NCI-H774 (cell line): ENCODE data around the gene SPEF2.
"Not testable (repeated sequence)": the region's sequence is repeated elsewhere in the genome, so short reads cannot be mapped to it uniquely, and the experiment has no call there.

Source experiments
- DNase-seq: peaks from one replicate; lab custom pipeline; 2025; lab: John Stamatoyannopoulos, UW

The SPEF2 gene

DNA sequence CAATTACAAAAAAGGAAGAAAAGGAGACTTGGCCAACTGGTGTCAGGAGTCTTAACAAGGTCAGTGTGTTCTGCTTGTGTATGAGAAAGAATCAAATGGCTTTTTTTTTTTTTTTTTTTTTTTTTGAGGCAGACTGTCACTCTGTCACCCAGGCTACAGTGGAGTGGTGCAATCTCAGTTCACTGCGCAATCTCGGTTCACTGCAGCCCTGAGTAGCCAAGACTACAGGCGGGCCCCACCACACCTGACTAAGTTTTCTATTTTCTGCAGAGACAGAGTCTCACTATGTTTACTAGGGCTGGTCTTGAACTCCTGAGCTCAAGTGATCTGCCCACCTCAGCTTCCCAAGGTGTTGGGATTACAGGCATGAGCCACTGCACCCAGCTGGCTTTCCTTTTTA lies 236.0 kb downstream of the SPEF2 start:
- no peak for DNase-seq

DNA sequence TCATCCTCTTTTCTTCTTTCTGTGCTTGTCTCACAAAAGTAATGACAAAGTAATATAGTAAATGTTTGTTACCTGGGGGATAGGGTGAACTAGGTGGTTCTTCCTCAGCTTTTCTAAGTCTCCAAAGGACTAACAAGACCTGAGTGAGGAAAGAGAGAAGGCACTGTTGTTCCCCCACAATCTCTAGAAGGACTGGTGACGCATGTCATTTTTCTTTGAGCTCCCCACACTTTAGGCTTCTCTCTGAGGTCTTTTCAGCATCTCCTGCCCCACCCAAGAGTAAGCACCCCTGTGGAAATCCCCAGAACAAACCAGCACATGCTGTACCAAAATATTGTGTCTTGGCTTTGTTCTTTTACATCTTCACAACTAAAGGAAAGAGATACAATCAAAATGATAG lies 236.6 kb downstream of the SPEF2 start:
- no peak for DNase-seq

DNA sequence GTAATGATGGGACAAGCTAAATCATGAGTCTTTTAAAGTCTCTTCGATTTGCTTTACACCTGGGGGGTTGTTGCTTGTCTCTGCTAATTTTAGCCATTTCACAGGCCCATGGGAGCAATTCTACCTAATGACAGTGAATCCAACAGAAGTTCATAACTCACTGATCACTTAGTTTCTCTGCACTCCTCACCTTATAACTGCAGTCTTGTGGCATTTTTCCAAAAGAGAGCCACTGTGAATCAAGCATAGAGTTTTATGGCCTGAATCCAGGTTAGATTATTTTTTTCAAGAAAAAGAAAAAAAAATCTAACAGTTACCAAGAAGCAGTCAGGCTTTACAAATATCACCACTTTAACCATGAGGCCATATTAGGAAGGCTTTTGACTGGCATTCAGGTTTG lies 237.5 kb downstream of the SPEF2 start:
- no peak for DNase-seq

DNA sequence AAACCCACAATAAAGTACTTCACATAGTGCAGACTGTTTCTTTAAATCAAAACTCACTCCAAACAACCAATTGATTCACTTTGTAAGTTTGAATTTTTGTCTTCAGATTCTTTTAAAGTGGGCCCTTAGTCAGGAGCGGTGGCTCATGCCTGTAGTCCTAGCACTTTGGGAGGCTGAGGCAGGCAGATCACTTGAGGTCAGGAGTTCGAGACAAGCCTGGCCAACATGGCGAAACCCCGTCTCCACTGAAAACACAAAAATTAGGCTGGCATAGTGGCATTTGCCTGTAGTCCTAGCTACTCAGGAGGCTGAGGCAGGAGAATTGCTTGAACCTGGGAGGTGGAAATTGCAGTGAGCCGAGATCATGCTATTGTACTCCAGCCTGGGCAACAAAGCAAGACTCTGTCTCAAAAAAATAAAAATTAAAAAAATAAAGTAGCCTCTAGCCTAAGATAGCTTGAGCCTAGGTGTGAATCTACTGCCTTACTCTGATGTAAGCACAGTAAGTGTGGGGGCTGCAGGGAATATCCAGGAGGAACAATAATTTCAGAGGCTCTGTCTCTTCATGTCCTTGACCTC lies 238.6 kb downstream of the SPEF2 start:
- not testable (repeated sequence) for DNase-seq

DNA sequence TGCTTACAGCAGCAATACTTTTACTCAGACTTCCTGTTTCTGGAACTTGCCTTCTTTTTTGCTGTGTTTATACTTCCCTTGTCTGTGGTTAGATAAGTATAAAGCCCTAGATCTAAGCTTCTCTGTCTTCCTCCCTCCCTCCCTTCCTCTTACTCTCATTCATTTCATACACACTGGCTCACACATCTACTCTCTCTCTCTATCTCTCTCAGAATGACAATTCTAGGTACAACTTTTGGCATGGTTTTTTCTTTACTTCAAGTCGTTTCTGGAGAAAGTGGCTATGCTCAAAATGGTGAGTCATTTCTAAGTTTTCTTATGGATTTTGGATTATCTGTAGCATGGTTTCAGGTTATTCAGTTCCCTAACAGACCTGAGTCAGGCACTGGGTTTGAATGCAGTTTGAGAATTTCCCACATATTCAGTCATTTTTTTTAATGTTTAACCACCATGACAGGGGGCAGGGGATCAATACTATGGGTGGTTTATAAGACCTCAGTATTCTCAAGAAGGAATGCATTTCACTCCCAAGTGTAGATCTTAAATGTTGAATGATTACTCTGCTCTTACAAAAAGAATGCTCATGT lies 239.2 kb downstream of the SPEF2 start, which contains the start of gene IL7R:
Gene IL7R, plus strand, starts transcription at position 127 of the 587 bp plus-strand sequence. Its CDS starts 87 bp downstream, at position 214.
- no peak for DNase-seq

DNA sequence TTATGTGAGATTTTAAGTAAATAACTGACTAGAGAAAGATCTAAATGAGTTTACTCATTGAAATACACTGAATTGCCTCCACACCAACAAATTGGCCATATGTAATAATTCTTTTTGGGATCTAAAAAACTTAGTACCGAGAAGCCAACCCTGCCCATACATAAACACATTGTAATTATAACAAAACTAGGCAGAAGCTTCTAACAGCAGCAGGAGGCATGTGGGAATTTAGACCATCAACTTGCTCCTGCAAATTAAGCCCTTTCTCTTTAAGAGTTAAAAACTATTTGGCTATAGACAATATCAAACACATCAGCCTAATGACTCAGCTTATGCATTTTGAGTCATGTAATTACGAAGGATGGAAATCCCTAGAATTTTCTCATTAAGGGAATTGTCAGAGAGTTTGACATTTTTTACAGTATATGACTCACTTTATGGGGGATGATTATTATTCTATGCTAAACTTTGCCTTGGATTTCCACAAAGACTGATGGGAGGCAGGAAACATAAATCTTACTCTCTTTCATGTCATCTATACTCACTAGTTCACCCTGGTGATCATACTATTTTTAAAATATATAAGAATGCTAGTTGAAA lies 240.0 kb downstream of the SPEF2 start:
- no peak for DNase-seq

DNA sequence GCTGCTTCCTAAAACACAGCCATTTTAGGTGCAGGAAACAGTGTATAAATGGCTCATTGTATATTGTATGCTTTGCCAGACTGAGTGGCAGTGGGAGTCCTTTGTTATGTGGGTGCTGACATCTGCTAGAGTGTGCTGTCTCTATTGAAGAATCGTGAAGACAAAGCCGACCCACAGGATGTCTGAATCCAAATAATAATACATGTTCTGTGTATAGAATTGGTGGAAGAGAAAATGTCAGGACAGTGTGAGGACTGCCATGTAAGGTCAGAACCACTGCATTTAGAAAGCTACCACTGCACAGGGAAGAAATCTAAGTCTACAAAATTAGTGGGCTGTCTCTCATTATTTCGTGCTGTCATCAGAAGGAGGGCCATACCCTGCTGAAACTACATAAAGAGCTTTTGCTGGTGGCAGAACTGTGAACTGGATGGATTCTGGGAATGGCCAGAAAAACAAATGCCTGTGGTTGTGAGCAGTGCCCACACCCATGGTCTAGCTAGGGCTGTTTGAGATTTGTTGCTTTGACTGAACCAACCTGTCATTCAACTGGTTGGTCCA lies 241.5 kb downstream of the SPEF2 start:
- peak; percentile 52 for DNase-seq

DNA sequence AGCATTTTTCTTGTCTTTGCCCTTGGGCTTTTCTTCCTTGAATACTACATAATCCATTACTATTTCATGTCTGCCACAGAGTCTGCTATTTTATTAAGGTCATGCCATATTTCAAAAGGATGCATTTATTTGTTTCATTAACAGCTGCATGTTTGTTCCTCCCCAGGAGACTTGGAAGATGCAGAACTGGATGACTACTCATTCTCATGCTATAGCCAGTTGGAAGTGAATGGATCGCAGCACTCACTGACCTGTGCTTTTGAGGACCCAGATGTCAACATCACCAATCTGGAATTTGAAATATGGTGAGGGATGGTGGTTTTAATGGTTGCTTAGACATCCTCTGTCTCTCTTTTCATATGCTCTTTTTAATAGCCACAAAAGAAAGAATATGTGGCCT lies 243.0 kb downstream of the SPEF2 start:
- DNase-seq, result no peak

DNA sequence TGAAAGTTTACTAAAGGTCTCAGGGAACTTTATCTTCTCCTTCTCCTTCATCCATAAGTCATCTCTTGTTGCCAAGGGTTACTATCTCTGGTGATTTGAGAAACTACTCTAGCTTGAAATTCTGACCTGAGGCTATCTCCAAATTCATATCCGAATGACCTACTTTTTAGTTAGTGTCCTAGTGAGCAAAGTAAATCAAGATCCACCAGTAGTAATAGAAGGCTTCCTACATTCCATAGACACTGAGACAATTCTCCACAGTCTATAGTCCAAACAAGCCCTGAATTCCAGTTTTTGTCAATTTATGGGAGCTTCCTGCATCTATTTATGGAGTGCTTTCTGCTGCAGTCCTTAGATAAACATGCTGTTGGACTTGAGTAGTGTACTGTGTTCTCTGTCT lies 244.1 kb downstream of the SPEF2 start:
- DNase-seq, result no peak

DNA sequence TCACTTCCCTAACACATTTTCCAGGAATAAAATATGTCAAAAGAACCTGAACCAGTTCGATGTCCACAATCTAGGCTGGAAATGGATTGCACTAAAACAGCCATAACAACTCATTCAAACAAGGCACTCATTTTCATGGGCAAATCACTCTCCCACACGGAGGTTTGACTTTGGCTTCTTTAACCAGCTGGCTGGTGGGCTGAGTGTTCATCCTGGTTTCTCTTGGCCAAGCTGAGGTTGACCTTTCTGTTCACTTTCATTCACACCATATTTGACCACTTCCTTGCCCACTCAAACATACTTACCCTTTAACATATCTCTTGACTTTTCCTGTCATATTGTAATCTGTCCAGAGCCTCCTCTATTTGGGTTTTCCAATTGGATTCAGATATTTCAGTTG lies 244.5 kb downstream of the SPEF2 start:
- no peak for DNase-seq

DNA sequence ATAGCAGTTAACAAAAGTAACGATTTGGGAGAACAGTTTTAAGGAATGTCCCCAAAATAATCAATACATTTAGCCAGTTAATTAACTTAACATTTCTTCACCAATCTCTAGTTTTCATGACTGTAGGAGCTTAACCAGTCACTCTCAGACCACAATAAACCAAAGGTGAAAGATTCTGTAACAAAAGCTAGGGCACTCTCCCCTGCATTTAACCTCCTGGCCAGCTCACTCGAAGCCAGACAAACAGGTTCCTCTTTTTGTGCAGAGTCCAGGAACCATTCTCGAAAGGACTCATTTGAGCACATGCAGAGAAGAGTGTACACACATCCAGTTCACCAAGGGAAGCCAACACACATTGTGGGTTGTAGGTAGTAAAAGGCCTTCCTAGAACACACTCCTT lies 245.5 kb downstream of the SPEF2 start:
- peak; percentile 20 for DNase-seq
